Measurements from ENCODE around the gene AQP7. TPM values are rescaled to one million over a fixed set of nuclear protein-coding genes. Genes with fewer than 3 reads are reported as not detected.

The AQP7 gene
- total and polyA plus RNA-seq, 9 of the 15 experiments (the other 6 are each of a cell fraction or from before 2014, with no cell fraction given) = 0.04 to 0.53 (median 0.07) TPM; not detected in 4

DNA sequence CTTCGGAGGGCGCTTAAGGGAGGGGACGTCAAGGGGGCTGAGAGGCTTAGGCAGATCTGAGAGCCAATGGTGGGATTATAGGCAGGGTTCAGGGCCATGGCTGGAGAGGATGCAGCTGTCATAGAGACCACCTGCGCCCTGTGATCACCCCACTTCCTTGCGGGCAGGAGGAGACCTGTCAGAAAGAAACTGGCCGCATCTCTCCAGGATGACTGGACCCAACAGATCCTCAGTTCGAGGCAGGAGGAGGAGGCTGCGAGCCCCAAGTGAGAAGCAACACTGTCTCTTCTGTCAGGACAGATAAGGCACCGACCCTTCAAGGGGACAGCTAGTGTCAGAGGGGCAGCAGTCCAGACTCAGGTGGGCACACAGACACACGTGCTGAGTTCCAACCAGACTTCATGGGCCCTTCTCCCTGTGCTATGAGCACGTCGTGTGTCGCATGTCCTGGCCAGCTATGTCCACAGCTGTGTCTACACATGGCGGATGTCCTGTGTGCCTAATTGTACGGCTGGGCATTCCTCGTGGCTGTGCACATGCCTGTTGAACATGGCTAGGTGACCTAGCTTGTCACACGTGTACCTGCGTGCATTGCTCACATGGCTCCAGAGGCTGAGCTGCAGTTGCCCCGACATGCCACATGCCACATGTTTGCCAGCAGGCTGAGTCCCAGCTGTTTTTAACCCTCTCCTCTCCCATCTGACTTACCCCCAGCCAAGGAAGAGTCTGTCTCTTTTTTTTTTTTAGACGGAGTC lies 45.6 kb upstream of the AQP7 start:
- H3K4me3 ChIP-seq = peak overlapping the region; percentile 47
- H3K9me3 ChIP-seq (replicated peaks; ENCODE audit: control insufficient read depth, insufficient read depth, low read depth, low read length) = no peaks in the 10 kb centered on the region
- H2AFZ ChIP-seq (ENCODE audit: low read depth, low read length) = peak overlapping the region; percentile 83
- ChIA-PET CTCF (ENCODE audit: low intra/inter-chr PET ratio) (no interaction called here), POLR2A (interaction anchor here (0.7 to 0.8 kb wide), 2 partner anchors 37 to 158 kb away, joined by 3 read pairs; partner anchors contain the start of gene NFX1)
- H3K9ac ChIP-seq (ENCODE audit: insufficient read depth in 1 of 2, low read depth in 2 of 2, low read length in 2 of 2) = peak overlapping the region; percentile 34 to 84
- peaks cover 35 to 46% of the 10 kb centered on the region in 2 experiments for H3K4me1 ChIP-seq (replicated peaks in 1 of 2; ENCODE audit: control insufficient read depth in 2 of 2, insufficient read depth in 2 of 2, low read length in 2 of 2)
- peak overlapping the region; percentile 76 for H3K4me2 ChIP-seq (ENCODE audit: insufficient read depth, low read length)
- no peak for TF ChIP-seq BMI1 (IDR thresholded peaks at IDR 0.05; ENCODE audit: low read length)
- TF ChIP-seq SIX5 (IDR thresholded peaks at IDR 0.05; ENCODE audit: borderline replicate concordance in 1 of 2, insufficient read depth in 1 of 2, low read depth in 1 of 2, low read length in 2 of 2) = no peak
- TF ChIP-seq ZNF239 (CRISPR knock-in tag; IDR thresholded peaks at IDR 0.05) = no peak
- TF ChIP-seq CTBP1 (IDR thresholded peaks at IDR 0.05; ENCODE audit: borderline replicate concordance) = no peak
- peak in 1 of 2 experiments; percentile 24; a peak in 1 of 4 replicates for TF ChIP-seq MAZ (CRISPR knock-in tag; conservative IDR thresholded peaks at IDR 0.05 in 1 of 2, IDR thresholded peaks at IDR 0.05 in 1 of 2)
- TF ChIP-seq FOXA3 (CRISPR knock-in tag; conservative IDR thresholded peaks at IDR 0.05 in 1 of 2, IDR thresholded peaks at IDR 0.05 in 1 of 2) = peak in 1 of 2 experiments; percentile 57; a peak in 1 of 4 replicates
- TF ChIP-seq, protein P1, sequence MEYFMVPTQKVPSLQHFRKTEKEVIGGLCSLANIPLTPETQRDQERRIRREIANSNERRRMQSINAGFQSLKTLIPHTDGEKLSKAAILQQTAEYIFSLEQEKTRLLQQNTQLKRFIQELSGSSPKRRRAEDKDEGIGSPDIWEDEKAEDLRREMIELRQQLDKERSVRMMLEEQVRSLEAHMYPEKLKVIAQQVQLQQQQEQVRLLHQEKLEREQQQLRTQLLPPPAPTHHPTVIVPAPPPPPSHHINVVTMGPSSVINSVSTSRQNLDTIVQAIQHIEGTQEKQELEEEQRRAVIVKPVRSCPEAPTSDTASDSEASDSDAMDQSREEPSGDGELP (CRISPR knock-in tag; IDR thresholded peaks at IDR 0.05; ENCODE audit: borderline replicate concordance) = peak; percentile 38; the same call in 1 of the 2 replicates
- no peak for TF ChIP-seq NUFIP1 (IDR thresholded peaks at IDR 0.05; ENCODE audit: partially characterized antibody)
- no peak for TF ChIP-seq RHOXF2B (CRISPR knock-in tag; conservative IDR thresholded peaks at IDR 0.05)
- TF ChIP-seq, protein P2, sequence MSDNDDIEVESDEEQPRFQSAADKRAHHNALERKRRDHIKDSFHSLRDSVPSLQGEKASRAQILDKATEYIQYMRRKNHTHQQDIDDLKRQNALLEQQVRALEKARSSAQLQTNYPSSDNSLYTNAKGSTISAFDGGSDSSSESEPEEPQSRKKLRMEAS (CRISPR knock-in tag; IDR thresholded peaks at IDR 0.05) = peak; percentile 68
- 0 out of 2 replicates have a peak, but pooled peaks have one; percentile 16 for TF ChIP-seq GABPB1 (CRISPR knock-in tag; IDR thresholded peaks at IDR 0.05)
- TF ChIP-seq, protein P3, sequence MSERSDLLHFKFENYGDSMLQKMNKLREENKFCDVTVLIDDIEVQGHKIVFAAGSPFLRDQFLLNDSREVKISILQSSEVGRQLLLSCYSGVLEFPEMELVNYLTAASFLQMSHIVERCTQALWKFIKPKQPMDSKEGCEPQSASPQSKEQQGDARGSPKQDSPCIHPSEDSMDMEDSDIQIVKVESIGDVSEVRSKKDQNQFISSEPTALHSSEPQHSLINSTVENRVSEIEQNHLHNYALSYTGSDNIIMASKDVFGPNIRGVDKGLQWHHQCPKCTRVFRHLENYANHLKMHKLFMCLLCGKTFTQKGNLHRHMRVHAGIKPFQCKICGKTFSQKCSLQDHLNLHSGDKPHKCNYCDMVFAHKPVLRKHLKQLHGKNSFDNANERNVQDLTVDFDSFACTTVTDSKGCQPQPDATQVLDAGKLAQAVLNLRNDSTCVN (CRISPR knock-in tag; IDR thresholded peaks at IDR 0.05) = no peak
- TF ChIP-seq ZNF644 (tag; IDR thresholded peaks at IDR 0.05; ENCODE audit: low read depth) = no peak
- no peak for TF ChIP-seq ZNF217 (CRISPR knock-in tag; IDR thresholded peaks at IDR 0.05)
- no peak for TF ChIP-seq FIP1L1 (IDR thresholded peaks at IDR 0.05; ENCODE audit: low read depth, low read length, poor library complexity, severe bottlenecking)
- no peak for TF ChIP-seq ESRRA (IDR thresholded peaks at IDR 0.05; ENCODE audit: borderline replicate concordance, low read depth)
- no peaks in the 10 kb centered on the region for H4K20me1 ChIP-seq (replicated peaks; ENCODE audit: control insufficient read depth, insufficient read depth, low read length)
- in situ Hi-C loops (cut with MboI) = no loop called here
- BruUV-seq (replicated peaks) = no TSS peak
- intact Hi-C loops (cut with micrococcal nuclease) = loop anchor here (2.0 kb wide), 2 partner anchors 45 to 73 kb away; partner anchors contain the start of gene AQP7
- 35% methylated on average over 17 of the region's 20 CpGs for WGBS (ENCODE audit: insufficient coverage, low coverage, missing lambda C conversion rate)
- DNase-seq (ENCODE audit: extremely low read depth in 1 of 4, low spot score in 3 of 4) (peak in 2 of 4 experiments; percentile 26 to 30), ATAC-seq (no peak), FAIRE-seq (no peak)
- no peaks in the 10 kb centered on the region for H3K27me3 ChIP-seq (ENCODE audit: control insufficient read depth in 2 of 2, insufficient read depth in 2 of 2, low read length in 2 of 2)
- H3K36me3 ChIP-seq (ENCODE audit: control insufficient read depth, insufficient read depth, low read length) = peaks cover 6% of the 10 kb centered on the region; the same call in 1 of the 3 replicates
- H3K79me2 ChIP-seq (ENCODE audit: control insufficient read depth, insufficient read depth, low read length) = peaks cover 20% of the 10 kb centered on the region
- no peaks in the 10 kb centered on the region for H3K9me1 ChIP-seq (ENCODE audit: control insufficient read depth, insufficient read depth, low read length)
- peak overlapping the region; percentile 2; the same call in 1 of the 3 replicates for H3K27ac ChIP-seq (ENCODE audit: extremely low read depth, low read depth, low read length)
